ENCODE measurements around the gene MIEF1.

The MIEF1 gene

DNA sequence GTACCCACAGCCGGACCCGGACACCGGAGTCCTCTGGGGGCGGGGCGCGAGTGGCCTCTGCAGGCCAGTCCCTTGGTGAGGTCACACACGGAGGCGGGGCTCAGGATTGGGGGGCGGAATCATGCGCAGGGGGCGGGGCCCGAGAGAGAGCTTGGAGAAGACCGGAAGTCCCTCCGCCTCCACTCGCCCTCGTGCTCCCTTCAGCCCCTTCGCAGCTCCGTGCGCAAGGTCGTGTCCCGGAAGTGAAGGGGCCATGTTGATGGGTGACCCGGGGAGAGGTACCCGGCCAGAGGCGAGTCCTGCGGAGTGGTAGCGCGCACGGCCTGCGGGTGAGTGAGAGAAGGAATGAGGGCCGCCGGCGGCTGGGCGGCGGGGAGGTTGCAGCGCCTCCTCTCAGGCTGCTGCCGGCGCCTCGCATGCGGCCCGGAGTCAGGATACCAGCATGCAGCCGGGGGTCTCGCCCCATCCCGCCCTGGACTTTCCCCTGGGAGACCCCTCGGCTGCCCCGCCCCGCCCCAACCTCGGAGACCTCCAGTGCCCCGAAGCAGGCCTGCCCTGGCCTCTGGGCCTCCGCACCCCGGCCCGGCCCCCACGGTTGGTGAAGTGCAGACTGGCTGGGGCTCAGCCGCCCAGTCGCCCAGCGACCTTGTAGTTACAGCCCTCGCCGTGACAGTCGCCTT is at the start of gene MIEF1:
Gene MIEF1 (plus strand): TSS at position 182 of the 680 bp plus-strand sequence. CDS start 9,005 bp downstream, outside the sequence.
- peak; percentile 95 for DNase-seq (ENCODE audit: low read depth, low spot score)

DNA sequence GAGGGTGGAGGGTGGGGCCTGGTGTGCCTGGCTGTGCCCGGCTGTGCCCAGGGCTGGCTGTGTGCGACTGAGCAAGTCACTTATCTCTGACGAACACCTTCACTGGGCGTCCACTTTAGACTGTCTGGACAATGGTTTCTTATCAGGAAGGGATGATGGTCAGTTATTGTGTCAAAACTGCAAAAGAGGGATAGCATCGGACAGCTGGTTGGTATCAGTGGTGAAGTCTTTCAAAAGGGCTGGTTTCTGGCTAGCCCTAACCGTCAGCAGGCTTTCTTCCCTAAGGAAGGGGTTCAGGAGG is 49.4 kb upstream of the MIEF1 start:
- DNase-seq (ENCODE audit: low read depth, low spot score), result no peak

DNA sequence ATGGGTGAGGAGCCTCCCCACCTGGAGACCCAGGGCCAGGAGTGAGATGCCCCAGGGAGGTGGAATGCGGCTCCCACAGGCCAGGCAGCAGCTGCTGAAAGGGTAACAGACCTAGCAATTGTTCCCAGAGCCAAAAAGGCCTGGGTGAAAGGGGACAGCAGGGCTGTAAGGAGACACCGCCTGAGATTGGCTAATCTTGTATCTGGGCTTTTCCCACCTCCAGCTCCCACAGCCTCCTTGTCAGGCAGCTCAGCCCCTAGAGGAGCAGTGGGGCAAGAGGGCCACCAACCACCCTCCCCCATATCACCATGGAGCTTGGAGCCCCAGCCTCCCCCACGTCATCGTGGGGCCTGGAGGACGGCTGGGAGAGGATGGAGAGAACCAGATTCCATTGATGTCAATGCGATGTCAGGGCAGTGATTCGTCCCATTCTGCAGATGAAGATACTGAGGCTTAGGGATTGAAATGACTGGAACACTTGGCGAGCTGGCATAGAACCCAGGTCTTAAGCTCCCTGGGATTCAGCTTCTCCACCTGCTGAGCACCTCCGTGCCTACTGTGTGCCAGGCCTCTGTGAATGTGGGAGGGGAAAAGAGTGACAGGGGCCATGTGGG is 48.2 kb upstream of the MIEF1 start:
- peak; percentile 88 for DNase-seq (ENCODE audit: low read depth, low spot score)

DNA sequence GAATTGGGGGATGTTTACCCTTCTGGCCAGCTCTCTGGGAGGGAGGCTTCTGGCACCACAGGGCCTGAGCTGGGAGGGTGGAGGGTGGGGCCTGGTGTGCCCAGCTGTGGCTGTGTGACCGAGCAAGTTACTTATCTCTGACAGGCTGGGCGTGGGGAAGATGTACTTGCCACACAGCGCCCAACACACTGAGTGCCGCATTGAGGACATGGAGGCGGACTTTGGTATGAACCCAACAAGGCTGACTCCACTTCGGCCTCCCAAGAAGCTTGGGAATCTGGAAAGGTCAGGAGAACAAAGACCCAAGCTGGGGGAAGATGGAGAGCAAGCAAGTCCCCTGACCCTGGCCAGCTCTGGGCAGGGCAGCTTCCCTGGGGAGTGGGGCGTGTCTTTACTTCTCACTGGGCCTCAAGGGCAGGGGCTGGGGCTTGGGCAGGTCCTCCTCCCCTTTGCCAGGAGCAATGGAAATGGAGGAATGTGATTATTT is 47.7 kb upstream of the MIEF1 start:
- DNase-seq (ENCODE audit: low read depth, low spot score), result peak; percentile 85

DNA sequence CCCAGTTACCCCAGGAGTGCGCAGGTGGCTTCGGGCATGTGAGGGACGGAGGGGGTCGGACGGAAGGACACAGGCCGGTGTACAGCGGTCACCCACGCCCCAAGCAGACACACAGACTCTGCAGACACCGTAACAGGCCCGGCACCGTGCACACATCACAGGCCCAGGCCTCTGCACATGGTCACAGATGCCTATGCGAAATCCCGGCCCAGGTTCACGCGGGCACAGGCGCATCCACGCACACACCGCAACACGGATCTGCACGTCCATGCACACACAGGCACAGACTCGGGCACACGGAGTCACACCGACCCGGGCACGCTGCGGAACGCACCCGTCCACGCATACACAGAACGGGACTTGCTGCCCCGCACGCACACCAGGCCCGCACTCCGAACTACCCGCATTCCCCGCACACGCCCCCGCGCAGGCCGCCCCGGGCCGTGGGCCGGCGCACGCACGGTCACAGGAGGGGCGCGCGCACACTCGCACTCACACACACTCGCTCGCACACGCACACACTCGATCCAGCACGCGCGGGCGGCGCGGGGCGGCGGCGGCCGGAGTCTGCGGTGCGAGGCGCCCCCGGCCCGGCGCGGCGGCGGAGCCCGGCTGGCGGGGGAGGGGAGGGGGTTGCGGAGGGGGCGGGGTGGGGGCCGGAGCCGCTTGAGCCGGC is 45.4 kb upstream of the MIEF1 start, which contains the start of gene MGAT3:
Gene MGAT3 (plus strand): TSS at position 491 of the 676 bp plus-strand sequence. CDS start 30,336 bp downstream, outside the sequence.
- no peak for DNase-seq (ENCODE audit: low read depth, low spot score)

DNA sequence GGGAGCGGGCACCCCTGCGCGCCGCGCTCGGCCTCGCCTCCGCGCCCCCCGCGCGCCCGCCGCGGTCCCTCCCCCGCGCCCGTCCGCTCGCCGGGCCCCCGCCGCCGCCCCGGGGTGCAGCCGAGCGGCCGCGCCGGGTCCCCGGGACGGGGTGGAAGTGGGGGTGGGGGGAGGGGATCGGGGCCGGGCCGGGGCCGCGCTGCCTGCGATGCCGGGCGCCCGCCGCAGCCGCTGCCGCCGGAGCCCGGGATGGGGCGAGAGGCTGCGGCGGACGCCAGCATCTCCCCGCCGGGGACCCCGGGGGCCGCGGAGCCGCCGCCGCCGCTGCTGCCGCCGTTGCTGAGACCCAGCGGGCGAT is 44.9 kb upstream of the MIEF1 start:
- no peak for DNase-seq (ENCODE audit: low read depth, low spot score)

DNA sequence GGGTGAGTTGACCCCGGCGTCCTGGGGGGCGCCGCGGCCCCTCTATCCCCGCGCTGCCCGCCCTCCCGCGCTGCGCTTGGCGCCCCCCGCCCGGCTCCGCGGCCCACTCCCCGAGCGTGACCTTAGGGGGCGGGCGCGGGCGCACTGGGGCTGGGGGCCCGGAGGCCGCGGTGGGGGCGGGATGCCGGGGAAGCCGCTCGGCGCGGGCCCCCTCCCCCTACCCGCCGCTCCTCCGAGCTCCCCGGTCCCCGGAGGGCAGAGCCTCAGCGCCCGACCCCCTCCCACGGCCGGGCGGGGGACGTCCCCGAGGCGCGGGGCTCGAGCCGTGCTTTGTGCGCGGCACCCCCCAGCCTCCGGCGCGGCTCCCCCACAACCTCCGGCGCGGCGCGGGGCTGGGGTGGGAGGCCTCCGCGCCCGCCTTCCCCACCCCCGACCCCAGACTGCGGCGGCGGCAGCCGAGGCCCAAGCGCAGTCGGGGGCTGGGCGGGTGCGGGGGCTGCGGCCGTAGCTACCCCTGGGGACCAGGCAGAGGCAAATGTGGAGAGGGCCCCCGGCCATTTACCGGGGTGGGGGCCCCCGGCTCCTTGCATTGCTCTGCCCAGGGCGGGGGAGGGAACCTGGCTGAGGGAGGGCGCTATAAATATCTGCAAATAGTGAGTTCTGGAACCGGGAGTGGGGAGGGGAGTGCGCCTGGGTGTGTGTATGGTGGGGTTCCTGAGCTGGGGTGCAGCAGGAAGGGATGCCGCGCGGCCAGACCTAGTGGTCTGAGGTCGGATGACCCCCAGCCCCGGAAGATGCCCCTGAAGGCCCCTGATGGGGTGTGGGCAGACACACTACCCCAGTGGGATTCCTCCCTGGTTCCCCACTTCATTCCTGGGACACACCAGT is 44.3 kb upstream of the MIEF1 start:
- no peak for DNase-seq (ENCODE audit: low read depth, low spot score)

DNA sequence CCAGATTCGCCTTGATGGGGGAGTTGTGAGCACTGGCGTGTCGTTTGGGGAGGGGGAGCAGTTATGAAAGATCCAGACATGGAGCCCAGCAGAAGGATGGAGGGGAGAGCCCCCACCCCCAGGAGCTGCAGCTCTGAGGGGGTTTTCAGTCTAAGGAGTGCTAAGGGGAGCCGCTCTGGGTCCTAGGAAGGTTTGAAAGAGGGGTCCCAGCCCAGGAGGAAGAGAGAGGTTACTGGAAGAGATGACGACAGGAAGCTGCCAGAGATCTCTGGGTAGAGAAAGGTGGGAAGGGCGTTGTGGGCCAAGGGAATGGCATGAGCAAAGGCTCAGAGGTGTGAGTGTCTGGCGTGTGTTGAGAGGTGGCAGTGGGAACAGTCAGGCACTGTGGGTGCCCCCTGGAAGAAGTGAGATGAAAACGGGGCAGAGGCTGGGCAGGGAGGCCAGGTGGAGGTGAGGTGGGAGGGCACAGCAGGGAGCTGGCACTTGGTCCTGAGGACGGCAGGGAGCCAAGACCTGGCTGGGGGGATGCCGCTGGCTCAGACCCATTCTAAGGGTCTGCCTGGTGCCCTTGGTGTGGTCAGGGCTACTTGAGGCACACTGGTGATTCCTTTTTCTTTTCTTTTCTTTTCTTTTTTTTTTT is 43.5 kb upstream of the MIEF1 start:
- DNase-seq (ENCODE audit: low read depth, low spot score), result no peak

DNA sequence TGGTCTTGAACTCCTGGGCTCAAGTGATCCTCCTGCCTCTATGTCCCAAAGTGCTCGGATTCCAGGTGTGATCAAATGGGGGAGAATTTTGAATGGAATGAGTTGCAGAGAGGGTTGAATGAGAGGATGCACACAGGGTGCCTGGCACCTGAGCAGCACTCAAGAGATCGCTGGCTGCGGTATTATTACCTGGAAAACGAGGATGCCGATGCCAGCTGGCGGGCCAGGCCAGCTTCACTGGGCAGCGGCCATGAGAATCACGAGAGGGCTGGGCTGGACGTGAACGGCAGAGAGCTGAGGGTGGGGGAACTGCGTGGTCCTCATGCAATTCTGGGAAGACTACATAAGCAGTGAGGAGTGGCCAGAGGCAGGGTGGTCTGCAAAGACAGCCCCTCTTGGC is 42.4 kb upstream of the MIEF1 start:
- DNase-seq (ENCODE audit: low read depth, low spot score), result no peak

DNA sequence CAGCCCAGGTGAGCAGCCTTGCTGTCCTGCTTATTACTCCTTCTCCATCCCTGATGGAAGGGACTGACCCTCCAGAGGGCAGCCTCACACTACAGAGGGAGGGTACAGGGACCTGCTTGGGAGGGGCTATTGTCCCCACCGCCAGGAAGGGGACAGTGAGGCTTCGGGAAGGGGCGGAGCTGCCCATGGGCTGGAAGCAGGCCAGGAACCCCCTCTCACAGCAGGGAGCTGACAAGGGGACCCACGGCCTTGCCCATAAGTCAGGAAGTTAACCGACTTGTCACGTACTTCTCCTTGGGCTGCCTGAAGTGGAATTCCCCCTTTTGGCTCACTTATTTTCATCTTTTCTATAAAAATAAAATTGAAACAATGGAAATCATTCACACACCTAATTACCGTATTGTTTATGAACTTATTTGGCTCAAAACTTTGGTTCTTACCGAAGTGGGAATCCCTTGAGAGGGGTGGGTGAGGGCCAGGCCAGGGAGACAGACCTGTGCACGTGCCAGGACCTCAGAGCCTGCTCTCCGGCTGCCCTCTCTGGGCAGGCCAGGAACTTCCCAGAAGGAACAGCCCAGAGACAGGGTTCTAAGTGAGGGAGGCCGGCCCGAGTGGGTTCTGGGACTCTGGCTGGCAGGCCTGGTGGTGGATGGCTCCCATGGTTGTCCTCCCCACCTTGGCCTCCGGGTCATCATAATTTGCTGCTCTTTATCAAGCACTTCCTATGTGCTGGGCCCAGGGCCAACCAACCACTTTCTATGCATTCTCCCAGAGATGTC is 39.5 kb upstream of the MIEF1 start:
- peak; percentile 68 for DNase-seq (ENCODE audit: low read depth, low spot score)

DNA sequence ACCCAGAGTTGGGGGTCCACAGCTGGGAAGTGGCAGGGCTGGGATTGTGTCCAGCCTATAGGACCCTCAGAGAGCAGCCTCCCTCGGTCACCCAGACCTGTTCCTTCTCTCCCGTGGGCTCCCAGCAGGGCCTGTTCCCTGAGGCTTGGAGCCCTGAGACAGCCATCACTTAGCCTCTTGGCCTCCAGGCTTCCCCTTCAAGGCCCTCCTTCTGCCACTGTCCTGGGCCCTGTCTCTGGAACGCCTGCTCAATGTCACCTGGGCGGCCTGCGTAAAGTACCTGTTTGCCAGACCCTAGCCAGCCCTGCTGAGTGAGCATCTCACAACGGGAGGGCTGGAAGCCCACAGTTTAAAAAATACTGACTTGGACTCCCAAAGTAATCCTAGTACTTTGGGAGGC is 38.8 kb upstream of the MIEF1 start:
- DNase-seq (ENCODE audit: low read depth, low spot score), result peak; percentile 55

DNA sequence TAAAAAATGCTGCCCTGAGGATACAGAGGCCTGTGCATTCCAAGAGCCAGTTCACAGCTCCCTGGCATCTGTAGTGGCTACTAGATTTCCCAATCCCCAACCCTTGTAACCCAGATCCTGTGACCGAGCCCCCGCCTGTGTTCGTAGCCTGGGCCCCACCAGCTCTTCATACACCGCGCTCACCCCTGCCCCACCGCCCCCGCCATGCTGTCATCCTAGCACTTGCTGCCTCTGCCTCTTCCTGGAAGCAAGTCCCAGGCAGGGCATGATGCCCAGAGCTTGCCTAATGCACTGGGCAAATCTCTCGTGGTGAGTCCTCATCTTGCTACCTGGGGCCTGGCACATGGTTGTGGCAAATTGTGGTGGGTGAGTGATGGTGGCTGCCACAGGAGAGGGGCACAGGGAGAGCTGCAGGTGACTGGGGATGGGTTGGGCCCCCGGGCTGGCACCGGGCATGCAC is 38.1 kb upstream of the MIEF1 start:
- no peak for DNase-seq (ENCODE audit: low read depth, low spot score)

DNA sequence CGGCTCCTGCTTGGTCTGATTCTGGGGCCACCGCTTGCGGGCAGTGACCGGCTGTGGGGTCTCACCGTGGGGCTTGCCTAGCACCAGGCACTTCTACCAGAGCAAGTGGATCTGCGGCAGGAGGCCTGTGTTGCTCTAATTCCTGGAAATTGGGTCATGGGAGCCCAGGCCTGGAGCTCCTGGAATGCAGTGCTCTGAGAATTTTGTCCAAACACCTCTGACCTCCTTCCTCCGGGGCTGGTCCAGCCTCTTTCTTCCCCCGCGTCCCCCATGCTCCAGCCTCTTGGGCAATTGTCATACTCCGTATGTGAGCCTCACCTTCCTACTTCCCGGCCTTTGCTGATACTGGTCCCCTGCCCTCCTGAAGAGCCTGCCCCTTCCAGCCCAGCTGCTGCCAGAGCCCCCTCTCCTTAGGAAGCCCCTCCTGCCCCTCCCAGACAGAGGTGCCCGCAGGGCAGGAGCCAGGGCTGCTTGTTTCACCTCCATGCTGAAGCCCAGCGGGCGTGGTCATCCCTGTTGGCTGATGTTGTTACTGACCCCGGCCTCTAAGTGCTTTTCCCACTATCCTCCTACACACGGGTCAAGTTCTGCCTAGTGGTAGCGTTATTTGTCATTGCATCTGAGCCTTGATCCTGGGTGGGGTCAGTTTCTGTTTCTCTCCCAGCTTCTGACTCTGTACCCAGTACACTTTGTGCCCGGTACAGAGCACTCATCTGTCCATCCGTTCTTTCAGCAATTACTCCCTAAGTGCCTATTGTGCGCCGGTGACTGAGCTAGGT is 35.7 kb upstream of the MIEF1 start:
- DNase-seq (ENCODE audit: low read depth, low spot score), result peak; percentile 71

DNA sequence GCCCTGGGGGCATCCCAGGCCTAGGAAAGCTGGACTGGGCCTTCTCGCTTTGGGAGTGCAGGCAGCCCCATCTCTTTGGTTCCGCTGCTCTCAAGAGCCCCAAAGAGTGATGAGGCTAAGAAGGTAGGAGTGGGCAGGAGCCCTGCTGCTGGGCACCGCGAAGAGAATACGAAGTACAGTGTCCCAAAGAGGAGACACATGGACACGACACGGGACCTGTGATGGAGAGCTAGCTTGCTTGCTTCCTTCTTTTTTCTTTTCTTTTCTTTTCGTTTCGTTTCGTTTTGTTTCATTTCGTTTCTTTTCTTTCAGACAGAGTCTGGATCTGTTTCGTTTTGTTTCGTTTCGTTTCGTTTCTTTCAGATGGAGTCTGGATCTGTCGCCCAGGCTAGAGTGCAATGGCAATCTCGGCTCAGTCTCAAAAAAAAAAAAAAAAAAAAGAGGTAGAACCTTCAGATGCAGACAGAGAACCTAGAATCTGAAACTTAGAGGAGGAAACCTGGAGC is 34.6 kb upstream of the MIEF1 start:
- DNase-seq (ENCODE audit: low read depth, low spot score), result no peak

DNA sequence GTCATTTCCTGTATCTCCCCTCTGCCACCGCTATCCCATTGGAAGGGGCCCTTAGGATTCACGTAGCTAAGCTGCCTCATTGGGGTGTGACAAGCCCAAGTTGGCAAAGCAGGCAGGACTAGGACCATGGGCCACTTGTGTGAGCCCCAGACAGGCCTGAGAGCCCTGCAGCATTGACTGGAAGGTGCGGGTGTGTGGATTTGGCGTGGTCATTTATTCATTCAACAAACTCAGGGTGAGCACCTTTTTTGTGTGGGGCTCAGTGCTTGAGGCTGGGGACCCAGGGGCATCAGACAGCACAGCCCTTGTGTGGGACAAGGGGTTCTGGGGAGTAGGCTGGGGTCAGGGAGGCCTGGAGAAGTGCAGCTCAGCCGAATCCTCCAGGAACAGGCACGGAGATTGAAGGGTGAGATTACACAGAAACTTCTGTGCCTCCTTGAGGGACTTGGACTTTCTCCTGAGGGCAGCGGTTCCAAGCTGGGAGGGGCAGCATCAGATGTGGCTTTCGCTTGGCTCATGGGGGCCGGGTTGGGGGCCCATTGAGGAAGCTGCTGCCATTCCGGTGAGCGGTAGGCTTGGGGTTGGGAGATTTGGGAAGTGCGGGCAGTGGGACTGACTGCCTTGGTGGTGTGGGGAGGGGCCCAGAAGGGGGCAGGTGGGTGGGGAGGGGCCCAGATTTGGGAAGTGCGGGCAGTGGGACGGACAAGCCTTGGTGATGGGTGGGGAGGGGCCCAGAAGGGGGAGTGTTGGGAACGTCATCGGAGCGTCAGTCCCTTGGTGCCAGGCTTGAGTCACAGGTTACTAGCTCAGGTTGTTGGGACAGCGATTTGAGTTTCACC is 33.4 kb upstream of the MIEF1 start:
- DNase-seq (ENCODE audit: low read depth, low spot score), result no peak

DNA sequence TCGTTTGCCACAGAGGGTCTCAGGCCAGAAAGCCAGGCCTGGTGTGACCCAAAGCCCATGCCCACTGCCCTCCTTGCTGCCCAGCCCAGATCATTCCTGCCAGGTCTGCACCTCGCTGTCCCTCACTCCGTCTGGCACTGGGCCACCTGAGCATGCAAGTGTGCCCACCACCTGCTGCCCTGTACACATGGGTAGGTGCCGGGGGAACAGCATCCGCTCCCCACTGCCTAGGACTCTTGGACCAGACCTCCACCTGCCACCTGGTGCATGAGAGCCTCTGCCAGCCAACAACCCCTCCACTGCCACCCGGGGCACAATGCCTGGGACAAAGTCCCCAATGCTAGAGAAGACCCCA is 32.8 kb upstream of the MIEF1 start:
- no peak for DNase-seq (ENCODE audit: low read depth, low spot score)

DNA sequence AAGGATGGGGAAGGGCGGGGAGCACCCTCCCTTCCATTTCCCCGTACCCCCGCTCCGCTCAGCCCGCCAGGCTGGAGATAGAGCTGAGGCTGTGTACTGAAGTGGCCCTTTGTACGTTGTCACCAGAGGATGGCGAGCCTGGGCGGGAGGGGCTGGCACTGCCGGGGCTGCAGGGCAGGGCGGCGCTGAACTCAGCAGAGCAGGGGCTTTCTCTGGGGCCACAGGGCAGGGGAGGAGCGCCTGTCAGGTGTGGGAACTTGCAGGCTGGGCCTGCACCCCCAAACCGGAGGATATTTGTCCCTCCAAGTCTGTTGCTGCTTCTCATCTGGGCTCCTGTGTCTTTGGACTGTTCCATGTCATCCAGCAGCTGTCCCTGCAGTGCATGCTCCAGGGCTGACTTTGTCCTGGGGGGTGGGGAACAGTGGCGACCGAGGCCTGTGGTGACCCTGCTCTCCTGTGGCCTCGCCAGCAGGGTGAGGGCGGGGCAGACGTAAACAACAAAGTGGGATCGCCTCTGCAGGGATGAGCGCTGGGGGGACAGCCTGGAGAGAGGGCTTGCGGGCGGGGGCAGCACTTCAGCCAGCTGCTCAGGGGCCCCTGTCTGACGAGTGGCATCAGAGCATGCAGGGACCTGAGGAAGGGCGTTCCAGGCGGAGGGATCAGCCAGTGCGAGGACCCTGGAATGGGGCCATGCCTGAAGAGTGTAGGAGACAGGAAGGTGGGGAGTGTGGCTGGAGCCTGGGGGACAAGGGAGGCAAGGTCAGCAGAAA is 32.2 kb upstream of the MIEF1 start:
- DNase-seq (ENCODE audit: low read depth, low spot score), result peak; percentile 54

Measured in ELF-1 (cell line).